HG02759 (cell line): ENCODE data around the gene C7orf33.

Source experiments
- ATAC-seq: cut with Tn5 transposase; IDR thresholded peaks from one replicate; pipeline ENCODE4 v1.9.1; 2021; ENCODE audit warnings: mild to moderate bottlenecking, moderate library complexity; ENCODE audit not compliant: unreplicated experiment

The C7orf33 gene

GRCh38 chr7:148624735-148625134 lies 34.2 kb downstream of the C7orf33 start:
- no peak for ATAC-seq

- ATAC-seq: no peak
Observed at GRCh38 chr7:148625342-148625741, 34.8 kb downstream of the C7orf33 start.

- ATAC-seq: no peak
Observed at GRCh38 chr7:148626828-148627227, 36.3 kb downstream of the C7orf33 start.

- no peak for ATAC-seq
Observed at GRCh38 chr7:148628011-148628410, 37.4 kb downstream of the C7orf33 start.

GRCh38 chr7:148630078-148630477 lies 39.5 kb downstream of the C7orf33 start:
- no peak for ATAC-seq

GRCh38 chr7:148633761-148634160 lies 43.2 kb downstream of the C7orf33 start:
- no peak for ATAC-seq

- no peak for ATAC-seq
Observed at GRCh38 chr7:148637094-148637493, 46.5 kb downstream of the C7orf33 start.

GRCh38 chr7:148645898-148646297 lies 55.3 kb downstream of the C7orf33 start:
- ATAC-seq: no peak

GRCh38 chr7:148650232-148650858 lies 59.8 kb downstream of the C7orf33 start:
- no peak for ATAC-seq

- ATAC-seq: no peak
Observed at GRCh38 chr7:148652773-148653172, 62.2 kb downstream of the C7orf33 start.

- no peak for ATAC-seq
Observed at GRCh38 chr7:148657929-148658328, 67.4 kb downstream of the C7orf33 start.

- ATAC-seq: no peak
Observed at GRCh38 chr7:148661471-148661870, 70.9 kb downstream of the C7orf33 start.

GRCh38 chr7:148662646-148663045 lies 72.1 kb downstream of the C7orf33 start:
- no peak for ATAC-seq

- ATAC-seq: no peak
Observed at GRCh38 chr7:148664324-148664723, 73.8 kb downstream of the C7orf33 start.

- no peak for ATAC-seq
Observed at GRCh38 chr7:148665221-148665620, 74.7 kb downstream of the C7orf33 start.
